HCT116 (cell line): ENCODE measurements around the gene NDUFS4.

ENCODE experiments used
- CTCF ChIP-seq, 3 experiments: fragments of 200-600 bp in 1 of 3; sonication (generic) in 1 of 3; IDR thresholded peaks in 2 of 3; conservative IDR thresholded peaks in 1 of 3; 2 replicates each; pipeline ENCODE4 v1.5.1; 2012 to 2017; ENCODE audit warnings: low read depth in 2 of 3, low read length in 2 of 3, antibody characterized with exemption in 1 of 3, borderline replicate concordance in 1 of 3, control low read depth in 1 of 3, mild to moderate bottlenecking in 1 of 3, mixed read lengths in 1 of 3, mixed run types in 1 of 3, moderate library complexity in 1 of 3; ENCODE audit not compliant: insufficient read depth in 1 of 3
- EGR1 ChIP-seq: IDR thresholded peaks from 2 replicates; pipeline ENCODE4 v1.6.1; 2012; ENCODE audit warnings: low read depth
- ELF1 ChIP-seq: IDR thresholded peaks from 2 replicates; pipeline ENCODE4 v1.6.1; 2012; ENCODE audit warnings: low read depth, borderline replicate concordance
- EZH2 ChIP-seq: fragments of 200-600 bp; sonication (generic); IDR thresholded peaks from 2 replicates; pipeline ENCODE4 v1.6.1; 2017; ENCODE audit warnings: antibody characterized with exemption, mixed run types
- EZH2phosphoT487 ChIP-seq: fragments of 200-600 bp; IDR thresholded peaks from 2 replicates; pipeline ENCODE4 v1.6.1; 2018; ENCODE audit warnings: antibody characterized with exemption, borderline replicate concordance
- REST ChIP-seq: IDR thresholded peaks from 2 replicates; pipeline ENCODE4 v1.6.1; 2012; ENCODE audit warnings: low read depth

GRCh38 chr5:53631251-53631650, 70.8 kb downstream of the NDUFS4 start:
- no peak for TF ChIP-seq CTCF (IDR thresholded peaks at IDR 0.05 in 2 of 3, conservative IDR thresholded peaks at IDR 0.05 in 1 of 3; ENCODE audit: borderline replicate concordance in 1 of 3, insufficient read depth in 1 of 3, low read depth in 2 of 3, low read length in 2 of 3)
- no peak for TF ChIP-seq EZH2phosphoT487
- no peak for TF ChIP-seq ELF1
- no peak for TF ChIP-seq REST
- TF ChIP-seq EZH2, result no peak
- TF ChIP-seq EGR1, result no peak
